Fibroblast of peridontal ligament (primary cell): Measurements from ENCODE around the gene ZNF837.

ENCODE experiments used
- DNase-seq: peaks from one replicate; pipeline ENCODE4 v3.0.0-alpha.2; 2010; ENCODE audit errors: extremely low read depth

Gene ZNF837

DNA sequence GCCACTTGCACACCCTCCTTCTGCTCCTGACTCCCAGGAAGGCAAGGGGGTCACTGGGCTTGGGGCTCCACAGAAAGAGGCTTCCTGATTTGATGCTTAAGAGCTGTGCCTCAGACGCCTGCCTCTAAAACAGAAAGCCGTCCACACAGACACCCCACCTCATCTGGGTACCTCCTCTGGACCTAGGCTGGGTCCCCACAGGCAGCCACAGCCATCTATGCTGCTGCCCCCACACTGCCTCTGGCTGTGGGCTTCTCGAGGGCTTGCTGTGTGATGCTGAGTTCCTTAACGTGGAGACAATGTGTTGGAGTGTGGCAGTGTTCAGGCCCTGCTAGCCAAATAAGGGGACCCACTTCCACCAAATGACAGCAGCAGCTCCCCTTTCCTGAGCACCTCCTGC, 62.5 kb downstream of the ZNF837 start:
- DNase-seq, result no peak
